Measurements from ENCODE around the gene NPHP1. TPM values are rescaled to one million over a fixed set of nuclear protein-coding genes. Genes with fewer than 3 reads are reported as not detected.

The NPHP1 gene
- total and polyA plus RNA-seq, 2 donors (not counting 3 experiments of a cell fraction or from before 2014, with no cell fraction given), result 2.3 to 5.9 TPM

- Histone ChIP-seq H2AFZ (ENCODE audit: low read depth, low read length) (no peak overlapping the region), H3K36me3 (ENCODE audit: control insufficient read depth in 2 of 2, extremely low read depth in 1 of 2, insufficient read depth in 2 of 2, low read length in 2 of 2) (peaks cover 0 to 6% of the 10 kb centered on the region in 2 experiments), H3K4me2 (ENCODE audit: insufficient read depth, low read length) (peak overlapping the region; percentile 49), H3K27me3 (ENCODE audit: control insufficient read depth in 2 of 2, insufficient read depth in 2 of 2, low read length in 2 of 2) (no peaks in the 10 kb centered on the region), H3K79me2 (ENCODE audit: control insufficient read depth, insufficient read depth, low read length) (peaks cover 53% of the 10 kb centered on the region), H4K20me1 (replicated peaks; ENCODE audit: control insufficient read depth, extremely low read depth, insufficient read depth, low read length) (no peaks in the 10 kb centered on the region), H3K9ac (replicated peaks; ENCODE audit: extremely low read depth, insufficient read depth, low read length) (peak overlapping the region; percentile 50), H3K4me3 (replicated peaks in 1 of 3; ENCODE audit: insufficient read depth in 1 of 3, low read depth in 1 of 3, low read length in 3 of 3) (no peak overlapping the region), H3K9me1 (replicated peaks; ENCODE audit: control insufficient read depth, extremely low read depth, insufficient read depth, low read length) (no peaks in the 10 kb centered on the region), H3K27ac (ENCODE audit: insufficient read depth, low read depth, low read length) (peak overlapping the region; percentile 95), H3K4me1 (ENCODE audit: control insufficient read depth, extremely low read depth, insufficient read depth, low read length) (peaks cover 78% of the 10 kb centered on the region), H3K9me3 (replicated peaks; ENCODE audit: control insufficient read depth, insufficient read depth, low read length) (no peaks in the 10 kb centered on the region)
- dilution Hi-C loops (cut with MboI; ENCODE audit: extremely low pct_ligation_motif_present, low sequenced_read_pairs), result no loop called here
- CTCF ChIA-PET, result interaction anchor here (1.0 to 2.5 kb wide), 3 partner anchors 10 to 51 kb away, joined by 3 to 51 read pairs (median 23); partner anchors contain the start of gene MALL
- BruUV-seq (replicated peaks), result no TSS peak
- DNase-seq (ENCODE audit: low read depth, low spot score) (no peak), FAIRE-seq (no peak)
- POLR2A ChIA-PET, result no interaction called here
- no peak for TF ChIP-seq FOS (IDR thresholded peaks at IDR 0.05; ENCODE audit: borderline replicate concordance, insufficient read depth, low read length)
- no peak for TF ChIP-seq EZH2 (IDR thresholded peaks at IDR 0.05; ENCODE audit: borderline replicate concordance, low read depth, low read length, severe bottlenecking)
- TF ChIP-seq GATA2 (IDR thresholded peaks at IDR 0.05; ENCODE audit: insufficient read depth, insufficient read length, low read depth, low read length), result no peak
- no peak for TF ChIP-seq POLR2AphosphoS5 (IDR thresholded peaks at IDR 0.05; ENCODE audit: insufficient read depth, low read depth, low read length)
- TF ChIP-seq MYC (IDR thresholded peaks at IDR 0.05; ENCODE audit: low read depth, low read length), result no peak
- TF ChIP-seq POLR2A (IDR thresholded peaks at IDR 0.05; ENCODE audit: low read depth, low read length), result no peak
- no peak for TF ChIP-seq JUN (IDR thresholded peaks at IDR 0.05; ENCODE audit: borderline replicate concordance, insufficient read depth, insufficient read length, low read depth)
- TF ChIP-seq CTCF (IDR thresholded peaks at IDR 0.05; ENCODE audit: extremely low read depth in 1 of 2, insufficient read depth in 1 of 2, low read depth in 1 of 2, low read length in 2 of 2), result no peak
- TF ChIP-seq MAX (IDR thresholded peaks at IDR 0.05; ENCODE audit: insufficient read depth, insufficient read length), result no peak
- intact Hi-C loops (cut with micrococcal nuclease), result no loop called here
Observed at GRCh38 chr2:110105183-110105582, 99.6 kb downstream of the NPHP1 start.
